Thymus (tissue), 11 donors: ENCODE data around the gene SPATA12. TPM values are rescaled to one million over a fixed set of nuclear protein-coding genes. Genes with fewer than 3 reads are reported as not detected.

Source experiments
- DNase-seq, 9 donors: peaks; one replicate each; pipeline ENCODE4 v3.0.0-alpha.2; 2013; ENCODE audit warnings: low spot score in 9 of 9, low read depth in 6 of 9, missing footprints in 1 of 9
- H3K27ac ChIP-seq, 2 donors: one replicate each; pipeline ENCODE4 v1.5.1; 2013; ENCODE audit warnings: control low read depth in 1 of 2, low read depth in 1 of 2, low read length in 1 of 2, mild to moderate bottlenecking in 1 of 2, moderate library complexity in 1 of 2
- H3K27me3 ChIP-seq, 2 donors: one replicate each; pipeline ENCODE4 v1.5.1; 2013; ENCODE audit warnings: low read length in 1 of 2; ENCODE audit not compliant: control insufficient read depth in 2 of 2, insufficient read depth in 1 of 2
- H3K36me3 ChIP-seq, 2 donors: one replicate each; pipeline ENCODE4 v1.5.1; 2013; ENCODE audit warnings: low read length in 1 of 2, mild to moderate bottlenecking in 1 of 2, moderate library complexity in 1 of 2; ENCODE audit not compliant: control insufficient read depth in 2 of 2, insufficient read depth in 2 of 2
- H3K4me1 ChIP-seq, 2 donors: one replicate each; pipeline ENCODE4 v1.5.1; 2013; ENCODE audit warnings: low read length in 2 of 2; ENCODE audit not compliant: control insufficient read depth in 2 of 2, insufficient read depth in 2 of 2
- H3K4me3 ChIP-seq, 2 donors: one replicate each; pipeline ENCODE4 v1.5.1; 2013; ENCODE audit warnings: low read length in 2 of 2, control low read depth in 1 of 2, mild to moderate bottlenecking in 1 of 2
- H3K9me3 ChIP-seq, 2 donors: one replicate each; pipeline ENCODE4 v1.5.1; 2013; ENCODE audit warnings: low read length in 1 of 2, mild to moderate bottlenecking in 1 of 2; ENCODE audit not compliant: control insufficient read depth in 2 of 2, insufficient read depth in 1 of 2
- WGBS: extraction: QIAGEN DNeasy Blood & Tissue Kit; methylation state at CpG from one replicate; pipeline ENCODE4 v1.1.7; 2013; 5-methylcytosine and 5-hydroxymethylcytosine counted together
- polyA plus RNA-seq: library from polyadenylated mRNA; stranded (reverse); fragments of 200-250 nt; gene quantifications from one replicate; pipeline ENCODE4 v1.2.3, GENCODE V29; 2013
- total RNA-seq: library from RNA; stranded (reverse); fragments of 120-200 nt; gene quantifications from one replicate; pipeline ENCODE4 v1.2.4, GENCODE V29; 2013
- donor health status: healthy.

SPATA12 gene
- total and polyA plus RNA-seq, 2 donors, result 0.05 to 0.07 TPM

DNA sequence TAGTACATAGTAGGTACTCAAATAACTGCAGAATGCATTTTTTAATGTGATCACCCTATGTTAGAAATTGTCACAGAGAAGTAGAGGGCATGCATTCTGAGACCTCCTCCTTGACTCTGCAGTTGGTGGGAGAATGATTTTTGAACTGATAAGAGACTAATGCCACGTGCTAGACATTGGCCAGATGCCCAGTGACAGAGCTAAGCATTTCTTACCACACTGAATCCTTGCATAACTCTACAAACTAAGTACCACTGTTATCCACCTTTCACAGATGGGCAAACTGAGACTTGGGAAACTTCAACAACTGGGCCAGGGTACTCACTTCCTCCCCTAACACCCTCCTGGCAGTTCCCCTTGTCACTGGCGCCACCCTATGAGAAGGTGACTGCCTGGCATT, 33.5 kb upstream of the SPATA12 start:
- no peak for DNase-seq
- Histone ChIP-seq H3K4me3 (no peak overlapping the region), H3K4me1 (no peaks in the 10 kb centered on the region), H3K36me3 (no peaks in the 10 kb centered on the region), H3K27ac (no peak overlapping the region), H3K27me3 (no peaks in the 10 kb centered on the region), H3K9me3 (no peaks in the 10 kb centered on the region)
- 56% methylated on average over 2 of the region's 2 CpGs for WGBS

DNA sequence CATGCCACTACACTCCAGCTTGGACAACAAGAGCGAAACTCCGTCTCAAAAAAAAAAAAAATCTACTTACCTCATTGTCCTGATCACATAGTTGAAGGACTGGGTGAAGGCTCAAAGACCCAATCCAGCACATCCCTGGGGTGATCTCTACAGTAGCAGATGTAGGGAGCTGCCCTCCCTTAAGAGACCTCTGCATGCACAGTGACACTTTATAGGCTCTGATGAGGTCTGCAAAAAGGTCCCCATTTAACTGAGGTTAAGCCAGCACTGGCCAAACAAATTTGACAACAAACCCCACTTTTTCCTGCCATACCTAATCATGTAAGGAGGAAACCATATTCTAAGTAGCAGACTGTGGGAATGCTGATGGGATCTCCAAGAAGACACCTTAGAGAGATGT, 31.1 kb upstream of the SPATA12 start:
- no peak for DNase-seq
- no peaks in the 10 kb centered on the region for H3K4me1 ChIP-seq
- 97% methylated on average over 2 of the region's 2 CpGs for WGBS
- no peaks in the 10 kb centered on the region for H3K27me3 ChIP-seq
- H3K4me3 ChIP-seq, result no peak overlapping the region
- no peaks in the 10 kb centered on the region for H3K9me3 ChIP-seq
- no peaks in the 10 kb centered on the region for H3K36me3 ChIP-seq
- no peak overlapping the region for H3K27ac ChIP-seq

DNA sequence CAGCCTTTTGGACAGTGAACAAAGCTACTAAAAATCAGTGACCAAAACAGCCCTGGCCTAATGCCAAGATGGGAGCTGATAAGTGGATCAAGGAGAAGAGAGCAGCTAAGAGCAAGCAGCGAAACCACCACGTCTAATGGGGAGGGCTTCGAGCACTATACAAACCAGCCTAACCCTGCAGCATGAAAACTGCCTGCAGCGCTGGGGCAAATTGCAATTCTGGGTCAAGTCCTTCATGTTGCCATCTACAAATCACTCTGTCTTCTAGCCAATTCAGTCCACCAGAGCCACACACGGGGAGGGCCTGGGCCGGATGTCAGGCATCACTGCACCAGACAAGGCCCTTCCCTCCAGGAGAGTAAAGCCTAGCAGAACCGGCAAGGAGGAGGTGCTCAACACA, 30.5 kb upstream of the SPATA12 start:
- 92% methylated on average over 7 of the region's 7 CpGs for WGBS
- no peak overlapping the region for H3K27ac ChIP-seq
- no peaks in the 10 kb centered on the region for H3K36me3 ChIP-seq
- DNase-seq, result no peak
- no peak overlapping the region for H3K4me3 ChIP-seq
- H3K4me1 ChIP-seq, result no peaks in the 10 kb centered on the region
- no peaks in the 10 kb centered on the region for H3K9me3 ChIP-seq
- H3K27me3 ChIP-seq, result no peaks in the 10 kb centered on the region

DNA sequence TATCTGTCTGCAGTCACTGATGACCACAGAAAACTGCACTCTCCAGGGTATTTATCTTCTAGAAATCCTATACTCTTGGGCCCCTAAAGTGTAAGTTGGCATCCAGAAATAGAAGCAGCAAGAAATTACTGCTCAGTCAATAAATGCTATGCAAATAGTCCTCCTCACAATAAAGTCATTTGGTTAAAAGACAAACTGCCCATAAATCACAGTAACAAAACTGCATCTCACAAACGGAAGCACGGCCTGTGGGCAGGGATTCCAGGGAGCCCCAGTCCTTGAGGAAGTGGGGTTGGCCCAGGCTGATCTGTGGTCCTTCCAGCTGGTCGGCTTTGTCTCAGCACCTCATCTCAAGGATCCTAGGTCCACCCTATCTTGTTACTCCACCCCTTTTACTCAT, 29.7 kb upstream of the SPATA12 start:
- WGBS, result 69% methylated on average over 3 of the region's 3 CpGs
- no peak for DNase-seq

DNA sequence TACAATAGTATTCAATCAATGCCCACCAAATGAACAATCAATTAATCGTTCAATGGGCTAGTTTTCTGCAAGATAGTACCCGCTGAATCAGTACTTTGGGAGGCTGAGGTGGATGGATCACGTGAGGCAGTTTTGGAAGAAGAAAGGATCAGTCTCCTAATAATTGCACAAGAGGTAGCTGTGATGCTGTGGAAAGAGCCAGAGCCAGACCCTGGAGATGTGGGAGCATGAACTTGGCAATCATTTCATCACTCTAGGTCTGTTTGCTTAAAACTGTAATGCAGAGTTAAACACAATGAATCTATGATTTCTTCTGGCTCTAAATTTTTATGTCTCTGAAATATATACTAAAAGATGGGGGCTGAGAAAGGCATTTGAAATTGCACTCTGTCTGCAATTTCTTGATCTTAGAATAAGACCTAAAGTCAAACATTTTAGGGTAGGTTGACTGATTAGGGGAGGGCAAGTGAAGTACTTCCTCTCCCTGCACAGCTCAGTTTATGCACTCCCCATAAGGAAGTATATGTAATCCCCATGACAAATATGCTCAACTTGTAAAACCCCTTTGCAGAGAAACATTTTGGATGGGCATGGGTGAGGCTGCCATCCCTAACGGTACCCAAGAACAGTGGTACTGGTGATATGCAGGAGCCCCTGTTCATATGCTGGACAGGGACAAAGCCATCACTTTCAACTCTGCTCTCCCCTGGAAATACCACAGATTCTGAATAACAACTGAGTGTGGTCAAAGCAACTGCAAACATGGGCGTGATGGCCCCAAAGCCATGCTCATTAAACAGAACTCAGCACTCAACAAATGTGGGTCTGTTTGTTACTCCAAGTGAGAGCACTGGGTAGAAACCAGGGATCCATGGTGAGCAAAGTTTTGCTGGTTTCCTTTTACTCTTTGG, 28.6 kb upstream of the SPATA12 start:
- Histone ChIP-seq H3K27ac (no peak overlapping the region), H3K4me1 (no peaks in the 10 kb centered on the region), H3K4me3 (no peak overlapping the region), H3K27me3 (no peaks in the 10 kb centered on the region), H3K9me3 (no peaks in the 10 kb centered on the region), H3K36me3 (no peaks in the 10 kb centered on the region)
- 93% methylated on average over 5 of the region's 5 CpGs for WGBS
- no peak for DNase-seq

More for the DNA sequence above, 29.7 kb upstream of the SPATA12 start:
- no peaks in the 10 kb centered on the region for H3K27me3 ChIP-seq
- H3K4me3 ChIP-seq, result no peak overlapping the region
- no peak overlapping the region for H3K27ac ChIP-seq
- H3K4me1 ChIP-seq, result no peaks in the 10 kb centered on the region
- H3K9me3 ChIP-seq, result no peaks in the 10 kb centered on the region
- no peaks in the 10 kb centered on the region for H3K36me3 ChIP-seq

DNA sequence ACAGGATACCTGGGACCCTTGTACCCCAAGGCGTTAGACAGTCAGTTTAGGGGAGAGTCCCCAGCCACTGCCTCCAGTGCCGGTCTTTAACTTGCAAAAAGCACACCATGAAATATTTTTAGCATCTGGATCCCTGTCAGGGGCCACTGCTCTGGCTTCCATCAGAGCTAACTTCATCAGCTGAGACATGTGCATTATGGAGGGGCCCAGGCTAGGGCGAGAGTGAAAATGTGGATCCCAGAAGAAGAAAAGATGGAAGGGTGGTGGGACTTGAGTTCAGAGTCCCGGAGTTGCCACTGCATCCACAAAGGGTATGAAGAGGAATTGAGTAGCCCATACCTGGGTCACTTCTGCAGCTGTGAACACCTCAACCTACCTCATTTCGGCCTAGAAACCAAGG, 23.5 kb upstream of the SPATA12 start:
- H3K27me3 ChIP-seq, result no peaks in the 10 kb centered on the region
- no peaks in the 10 kb centered on the region for H3K4me1 ChIP-seq
- 96% methylated on average over 5 of the region's 5 CpGs for WGBS
- no peak overlapping the region for H3K4me3 ChIP-seq
- no peak overlapping the region for H3K27ac ChIP-seq
- no peaks in the 10 kb centered on the region for H3K9me3 ChIP-seq
- no peaks in the 10 kb centered on the region for H3K36me3 ChIP-seq
- no peak for DNase-seq

DNA sequence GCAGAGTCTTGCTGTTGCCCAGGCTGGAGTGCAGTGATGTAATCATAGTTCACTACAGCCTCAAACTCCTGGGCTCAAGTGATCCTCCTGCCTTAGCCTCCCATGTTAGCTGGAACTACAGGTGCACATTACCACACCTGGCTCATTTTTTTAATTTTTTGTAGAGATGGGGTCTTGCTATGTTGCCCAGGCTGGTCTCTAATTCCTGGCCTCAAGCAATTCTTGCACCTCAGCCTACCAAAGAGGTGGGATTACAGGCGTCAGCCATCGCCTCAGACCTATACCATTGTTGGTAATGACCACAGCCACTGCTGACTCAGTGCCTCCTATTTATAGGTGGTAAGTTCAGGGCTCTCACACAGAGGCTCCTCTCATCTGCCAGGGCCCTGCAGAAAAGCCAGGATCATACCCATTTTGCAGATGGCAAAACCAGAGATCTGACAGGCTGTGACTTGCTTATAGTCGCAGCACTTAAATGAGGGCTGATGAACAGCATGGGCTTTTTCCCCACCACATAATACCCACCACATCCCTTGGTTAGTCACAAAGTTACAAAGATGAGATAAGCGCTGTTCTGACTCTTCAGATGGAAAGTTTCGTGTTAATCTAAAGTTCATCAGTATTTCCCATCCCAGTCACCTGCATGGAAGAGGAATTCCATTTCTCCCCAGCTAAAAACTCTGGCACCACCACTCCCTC, 21.8 kb upstream of the SPATA12 start:
- no peaks in the 10 kb centered on the region for H3K27me3 ChIP-seq
- no peaks in the 10 kb centered on the region for H3K36me3 ChIP-seq
- H3K4me1 ChIP-seq, result no peaks in the 10 kb centered on the region
- H3K27ac ChIP-seq, result no peak overlapping the region
- H3K9me3 ChIP-seq, result no peaks in the 10 kb centered on the region
- H3K4me3 ChIP-seq, result no peak overlapping the region
- WGBS, result 93% methylated on average over 5 of the region's 5 CpGs
- DNase-seq, result no peak

DNA sequence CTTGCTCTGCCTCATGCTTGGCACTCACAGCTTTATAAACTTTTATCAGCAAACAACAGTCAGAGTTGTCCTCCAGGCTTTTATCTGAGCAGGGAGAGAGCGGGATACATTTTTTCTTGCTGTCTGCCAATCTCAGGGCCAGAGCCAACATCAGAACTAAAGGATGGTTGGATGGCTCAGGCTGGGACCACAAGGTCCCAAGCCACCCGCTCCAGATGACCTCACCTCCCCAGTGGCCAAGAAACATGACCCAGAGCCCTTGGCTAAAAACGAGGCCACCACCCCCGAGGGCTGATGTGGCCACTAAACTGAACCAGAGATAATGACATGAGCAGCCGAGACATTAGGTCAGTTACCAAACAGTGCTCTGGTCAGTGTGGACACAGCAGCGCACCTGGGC, 18.8 kb upstream of the SPATA12 start:
- Histone ChIP-seq H3K27me3 (no peaks in the 10 kb centered on the region), H3K27ac (no peak overlapping the region), H3K4me3 (no peak overlapping the region), H3K4me1 (peaks cover 0 to 5% of the 10 kb centered on the region in 2 donors), H3K36me3 (no peaks in the 10 kb centered on the region), H3K9me3 (no peaks in the 10 kb centered on the region)
- DNase-seq, result no peak
- 80% methylated on average over 6 of the region's 6 CpGs for WGBS

DNA sequence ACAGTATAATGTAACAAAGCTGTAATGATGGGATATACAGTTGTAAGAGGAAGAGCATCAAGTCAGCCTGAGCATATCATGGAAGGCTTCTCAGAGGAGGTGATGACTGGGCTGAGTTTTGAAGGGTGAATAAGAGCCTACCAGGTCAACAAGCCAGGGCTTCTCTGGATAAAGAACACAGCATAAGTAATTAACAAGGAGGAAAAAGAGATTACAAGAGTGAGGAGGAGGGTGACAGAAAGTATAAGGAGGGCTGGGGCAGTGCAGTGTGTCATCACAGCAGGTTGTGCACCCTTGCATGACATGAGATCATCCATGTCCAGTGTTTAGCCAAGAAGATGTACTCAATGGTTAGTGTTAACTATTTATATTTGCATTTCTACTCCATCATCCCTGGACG, 16.9 kb upstream of the SPATA12 start:
- no peak for DNase-seq
- Histone ChIP-seq H3K9me3 (no peaks in the 10 kb centered on the region), H3K4me1 (peaks cover 0 to 9% of the 10 kb centered on the region in 2 donors), H3K27me3 (no peaks in the 10 kb centered on the region), H3K27ac (no peak overlapping the region), H3K4me3 (no peak overlapping the region), H3K36me3 (no peaks in the 10 kb centered on the region)
- WGBS, result 0% methylated on average over 1 of the region's 1 CpG
